Stimulated activated CD4-positive, alpha-beta T cell treated with anti-CD3 and anti-CD28 coated beads, Interleukin-12 subunit alpha, Interleukin-12 subunit beta, amount 100 ng/mL, for 4 hours (primary cell): ENCODE data around the gene IGSF22.

ENCODE experiments used
- DNase-seq: peaks from one replicate; pipeline ENCODE4 v3.0.0-alpha.2; 2020

IGSF22 gene

DNA sequence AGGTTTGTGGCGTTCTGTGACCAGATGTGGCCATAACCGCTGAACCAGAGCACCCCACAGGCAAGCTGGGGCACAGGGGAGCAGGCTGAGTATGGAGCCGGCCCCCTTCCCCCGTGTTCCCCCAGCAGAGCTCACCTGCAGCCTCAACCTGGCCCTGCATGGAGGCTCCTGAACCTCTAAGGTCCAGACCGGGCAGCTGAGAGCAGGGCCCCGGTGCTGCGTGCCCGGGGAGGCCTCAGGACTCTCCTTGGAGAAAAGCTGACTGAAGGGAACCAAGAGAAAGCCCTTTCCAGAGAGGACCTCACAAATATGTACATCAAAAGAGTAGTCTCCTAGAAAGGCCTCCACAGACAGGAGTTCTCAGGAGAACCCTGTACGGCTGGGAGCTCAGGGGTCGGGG lies 17.4 kb upstream of the IGSF22 start:
- DNase-seq = no peak

GRCh38 chr11:18741783-18742182 lies 15.8 kb upstream of the IGSF22 start:
- no peak for DNase-seq

DNA sequence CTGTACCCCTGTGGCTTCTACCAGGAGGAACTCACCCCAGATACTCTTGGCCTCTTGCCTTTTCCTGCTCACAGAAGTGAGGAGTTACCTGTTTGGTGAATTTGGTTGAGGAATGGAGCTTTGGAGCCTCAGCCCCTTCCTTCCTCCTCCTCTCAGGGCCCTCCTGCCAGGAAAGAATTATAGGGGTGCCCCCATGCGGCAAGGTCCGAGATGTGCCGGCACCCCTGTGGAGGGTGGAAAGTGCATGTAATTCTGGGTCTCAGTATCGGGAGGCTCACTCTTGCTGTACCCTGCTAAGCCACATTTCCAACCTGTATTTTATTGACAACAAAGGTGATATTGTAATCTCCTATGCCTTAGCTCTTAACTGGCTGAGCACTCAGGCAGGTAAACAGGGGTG lies 13.7 kb upstream of the IGSF22 start:
- DNase-seq = no peak

DNA sequence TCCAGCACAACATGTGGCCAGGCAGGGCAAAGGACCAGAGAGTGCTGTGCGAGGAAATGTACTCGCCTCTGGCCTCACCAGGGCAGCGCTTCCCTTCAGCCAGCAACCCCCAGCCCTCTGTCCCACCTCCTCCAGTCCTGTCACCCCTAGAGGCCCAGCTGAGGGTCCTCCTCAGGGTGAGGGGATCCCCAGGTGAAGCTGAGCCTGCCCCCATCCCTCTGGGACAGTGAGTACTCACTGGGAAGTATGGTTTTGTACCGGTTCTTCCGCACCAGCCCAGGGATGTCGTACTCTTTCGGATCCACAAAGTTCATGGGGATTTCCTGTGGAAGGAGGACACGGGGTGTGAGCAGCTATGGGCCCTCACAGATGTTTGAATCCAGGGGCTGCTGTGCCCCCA lies 11.7 kb upstream of the IGSF22 start:
- no peak for DNase-seq

DNA sequence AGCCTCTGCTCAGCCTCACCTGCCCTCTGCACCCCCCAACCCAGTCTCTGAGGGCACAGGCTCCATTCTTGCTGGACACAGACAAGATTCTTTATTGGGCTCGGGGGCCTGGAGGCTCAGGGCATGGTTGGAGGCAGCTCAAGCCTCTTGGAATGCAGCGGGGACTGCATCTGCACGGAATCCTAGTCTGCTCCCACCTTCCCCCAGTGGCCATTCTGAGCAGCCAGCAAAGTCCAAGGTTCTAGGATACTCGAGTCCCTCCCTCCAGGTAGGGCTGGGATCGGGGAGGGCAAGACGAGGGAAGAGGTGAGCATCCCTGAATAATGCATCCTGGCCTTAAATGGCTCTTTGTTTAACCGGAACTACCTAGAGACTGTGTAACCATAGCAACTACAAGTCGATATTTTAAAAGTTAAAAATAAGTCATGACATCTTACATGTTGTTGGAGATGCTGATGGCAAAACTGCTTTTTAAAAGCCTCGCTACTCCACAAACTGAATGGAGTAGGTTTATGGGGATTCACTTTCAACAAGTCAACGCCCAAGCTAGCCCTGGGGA lies 10.7 kb upstream of the IGSF22 start:
- no peak for DNase-seq

- no peak for DNase-seq
Observed at GRCh38 chr11:18733202-18733601, 7.2 kb upstream of the IGSF22 start.

DNA sequence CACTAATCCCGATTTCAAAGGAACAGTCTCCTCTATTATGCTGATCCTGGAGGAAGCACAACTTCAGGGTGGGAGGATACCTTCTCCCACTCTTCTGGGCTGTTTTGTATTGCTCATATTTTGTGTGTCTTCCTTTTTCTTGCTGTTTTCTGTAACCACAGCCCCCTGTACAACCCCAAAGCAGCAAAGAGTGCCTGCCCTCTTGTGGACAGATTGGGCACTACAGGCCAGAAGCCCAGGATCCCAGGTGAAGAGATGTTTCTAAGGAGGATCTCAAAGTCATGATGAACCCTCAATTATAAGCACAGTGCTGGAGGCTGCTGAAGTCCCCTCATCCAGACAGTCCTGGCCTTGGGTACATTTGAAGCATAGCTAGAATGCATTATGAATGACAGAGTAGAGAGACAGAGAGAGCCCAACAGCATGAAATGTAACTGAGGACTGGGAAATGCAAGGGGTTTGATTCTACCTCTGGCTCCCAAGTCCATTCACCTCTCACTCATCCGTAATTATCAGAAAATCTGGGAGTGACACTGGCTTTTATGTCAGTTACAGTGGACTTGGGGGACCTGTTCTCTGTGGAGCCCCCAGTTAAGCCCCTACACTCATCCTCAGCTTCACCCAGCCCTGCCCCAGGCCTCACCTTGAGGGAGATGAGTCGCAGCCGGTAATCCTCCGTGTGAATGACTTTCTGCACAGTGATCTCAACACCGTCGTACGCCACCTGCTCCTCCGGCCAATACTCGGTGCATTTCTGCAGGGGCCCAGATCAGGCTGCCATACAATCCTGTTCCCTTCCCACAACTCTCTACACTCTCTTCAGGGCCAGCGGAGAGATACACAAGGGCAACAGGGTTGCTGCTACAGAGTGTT lies 6.2 kb upstream of the IGSF22 start:
- DNase-seq = peak; percentile 62

DNA sequence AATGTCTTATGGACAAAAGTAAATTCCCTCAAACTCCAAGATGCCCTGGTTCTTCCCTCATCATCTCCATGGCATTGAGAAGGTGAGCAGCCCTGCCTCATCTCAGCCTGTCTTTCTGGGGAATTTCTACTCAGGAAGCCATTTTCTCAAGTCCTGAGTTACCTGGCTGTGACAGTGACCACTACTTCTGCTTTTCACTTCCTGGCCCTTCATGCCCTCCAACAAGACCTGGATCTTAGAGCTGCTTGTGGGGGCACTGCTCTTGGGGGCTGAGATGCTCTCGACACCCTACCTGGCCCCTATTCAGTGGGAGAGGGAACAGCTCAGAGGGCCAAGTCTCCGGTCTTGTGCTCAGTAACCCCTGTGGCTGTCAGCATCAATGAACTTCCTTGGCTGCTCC lies 5.5 kb upstream of the IGSF22 start:
- no peak for DNase-seq

GRCh38 chr11:18730020-18730419 lies 4.0 kb upstream of the IGSF22 start:
- no peak for DNase-seq

- no peak for DNase-seq
Observed at GRCh38 chr11:18729426-18729825, 3.4 kb upstream of the IGSF22 start.

- DNase-seq = no peak
Observed at GRCh38 chr11:18728658-18729057, 2.7 kb upstream of the IGSF22 start.

- DNase-seq = peak; percentile 43
Observed at GRCh38 chr11:18727479-18728236, 1.7 kb upstream of the IGSF22 start.

DNA sequence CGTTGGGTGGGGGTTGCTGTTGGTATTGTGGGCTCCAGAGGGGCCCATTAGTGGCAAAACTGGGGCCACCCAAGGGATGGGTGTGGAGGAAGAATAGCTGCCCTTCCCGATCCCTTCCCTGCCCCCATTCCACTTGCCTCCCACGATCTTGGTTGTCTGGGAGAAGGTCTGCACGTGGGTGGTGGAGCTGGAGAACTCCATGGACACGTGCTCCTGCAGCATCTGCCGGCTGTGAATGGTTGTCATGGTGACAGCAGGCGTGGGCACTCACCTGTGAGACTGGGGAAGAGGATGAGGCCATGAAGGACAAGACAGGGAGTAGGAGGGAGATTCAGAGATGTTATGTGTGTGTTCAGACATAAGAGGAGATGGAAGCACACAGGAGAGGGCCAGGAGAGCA lies 2.0 kb downstream of the IGSF22 start:
- DNase-seq = no peak

DNA sequence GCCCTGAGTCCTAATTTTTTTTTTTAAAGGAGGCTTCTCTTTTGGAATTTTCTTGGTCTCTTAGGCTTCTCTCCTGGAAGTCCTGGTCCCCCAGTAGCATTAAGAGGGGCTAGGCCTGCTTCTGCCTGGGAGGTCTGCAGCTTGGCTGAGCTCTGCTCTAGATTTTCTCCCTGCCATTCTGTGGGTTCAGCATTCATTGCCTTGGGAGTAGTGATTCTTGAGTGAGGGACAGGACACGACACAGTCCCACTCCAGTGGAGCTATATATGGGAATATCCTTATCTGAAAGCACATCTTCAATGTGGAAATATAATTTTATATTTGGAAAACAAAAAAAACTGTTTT lies 3.7 kb downstream of the IGSF22 start:
- no peak for DNase-seq

DNA sequence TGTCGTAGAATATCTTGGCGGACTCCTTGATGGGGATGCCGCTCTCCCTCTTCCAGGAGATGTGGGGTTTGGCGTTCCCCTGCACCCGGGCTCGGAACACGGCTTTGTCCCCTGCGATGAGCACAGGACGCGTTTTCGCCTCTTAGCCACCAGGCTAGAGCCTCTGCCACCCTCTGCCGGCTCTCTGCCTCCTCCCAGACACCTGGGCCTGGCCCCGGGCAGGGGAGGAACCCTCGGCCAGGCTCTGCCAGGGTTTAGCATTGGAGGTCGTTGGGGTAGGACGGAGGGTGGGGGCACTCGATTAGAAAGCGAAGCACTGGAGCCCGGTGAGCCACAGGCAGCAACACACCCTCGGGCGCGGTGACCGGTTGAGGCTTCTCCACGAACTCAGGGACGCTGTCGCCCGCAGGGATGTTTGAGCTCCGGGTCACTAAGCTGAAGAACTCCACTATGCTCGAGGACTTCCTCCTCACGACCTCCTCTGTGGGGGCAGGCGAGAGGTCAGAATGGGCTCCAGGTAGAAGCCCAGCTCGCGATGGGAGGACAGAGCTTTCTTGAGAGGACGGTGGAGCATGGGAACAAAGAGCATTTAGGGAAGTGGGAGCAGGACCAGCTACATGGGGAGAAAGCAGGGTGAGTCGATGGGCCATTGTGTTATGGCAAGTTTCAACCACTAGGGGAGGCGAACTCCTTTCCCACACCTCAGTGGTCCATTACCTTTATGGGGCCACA lies 4.3 kb downstream of the IGSF22 start:
- peak; percentile 40 for DNase-seq

DNA sequence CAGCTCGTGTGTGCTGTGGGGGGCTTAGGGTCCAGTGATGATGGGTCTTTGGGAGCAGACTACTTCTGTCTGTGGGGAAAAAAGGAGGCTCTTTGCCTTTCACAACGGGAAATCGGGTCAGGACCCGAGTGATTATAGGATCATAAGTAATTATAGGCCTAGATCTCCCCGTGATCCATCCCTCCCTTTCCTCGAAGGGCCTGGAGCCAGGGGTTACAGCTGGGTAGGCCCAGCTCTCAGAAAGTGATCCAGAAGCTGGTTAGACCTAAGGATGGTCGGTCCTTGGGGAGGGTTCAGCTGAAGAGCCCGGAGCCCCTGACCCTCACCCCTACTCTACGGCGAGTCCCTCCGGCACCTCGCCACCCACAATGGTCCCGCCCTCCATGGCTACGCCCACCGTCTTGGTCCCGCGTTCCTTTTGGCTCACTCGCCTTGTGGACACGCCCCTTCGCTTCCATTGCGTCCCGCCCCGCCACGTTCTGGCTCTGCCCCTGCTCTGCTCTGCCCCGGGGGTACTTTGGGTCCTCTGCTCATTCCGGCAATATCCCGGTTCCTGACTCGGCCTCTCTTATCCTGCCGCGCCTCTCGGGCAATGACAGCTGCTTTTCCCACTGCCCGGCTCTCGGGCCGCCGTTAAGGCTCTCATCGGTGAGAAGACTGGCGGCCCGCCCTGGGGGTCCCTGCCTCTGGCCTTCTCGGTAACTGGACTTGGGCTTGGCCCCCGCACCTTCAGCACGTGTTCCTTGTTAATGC lies 5.0 kb downstream of the IGSF22 start:
- DNase-seq = peak; percentile 81

- no peak for DNase-seq
Observed at GRCh38 chr11:18720091-18720807, 5.7 kb downstream of the IGSF22 start.

DNA sequence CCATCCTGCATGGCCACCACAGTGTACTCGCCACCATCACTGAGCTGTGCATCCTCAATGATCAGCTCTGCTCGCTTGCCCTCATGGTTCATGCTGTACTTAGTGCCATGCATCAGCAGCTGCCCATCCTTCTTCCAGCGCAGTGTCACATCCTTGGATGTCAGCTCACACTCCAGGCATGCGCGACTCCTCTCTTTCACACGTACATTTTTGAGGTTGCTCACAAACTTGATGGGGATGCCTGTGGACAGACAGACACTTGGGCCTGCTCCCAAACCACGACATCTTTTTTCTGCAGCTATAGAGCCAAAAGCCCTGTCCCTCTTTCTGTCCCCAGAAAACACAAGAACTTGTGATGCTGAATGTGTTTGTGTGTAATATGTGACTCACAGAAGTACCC lies 10.5 kb downstream of the IGSF22 start:
- DNase-seq = no peak

- no peak for DNase-seq
Observed at GRCh38 chr11:18714443-18714780, 11.6 kb downstream of the IGSF22 start.

- DNase-seq = no peak
Observed at GRCh38 chr11:18713646-18714442, 12.1 kb downstream of the IGSF22 start.

DNA sequence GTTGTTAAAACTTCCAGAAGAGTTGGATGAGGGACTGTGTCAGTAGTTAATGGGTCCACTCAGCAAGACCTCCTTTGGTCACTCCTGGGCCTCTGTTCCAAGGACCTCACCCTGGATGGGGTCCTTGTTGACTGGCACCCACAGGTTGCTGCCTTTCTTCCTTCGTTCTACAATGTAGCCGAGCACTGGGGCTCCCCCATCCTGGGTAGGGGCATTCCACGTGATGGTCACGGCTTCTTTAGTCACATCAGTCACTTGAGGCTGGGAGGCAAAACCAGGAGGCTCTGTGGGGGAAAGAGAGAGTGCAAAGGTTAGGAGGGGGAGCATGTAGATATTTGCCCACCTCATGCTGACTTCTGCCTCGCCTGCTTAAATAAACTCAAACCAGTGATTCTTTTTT lies 15.4 kb downstream of the IGSF22 start:
- no peak for DNase-seq
